Adrenal gland (tissue), 12 donors: ENCODE data around the gene RAB5B. TPM values are rescaled to one million over a fixed set of nuclear protein-coding genes. Genes with fewer than 3 reads are reported as not detected.
A peak's percentile ranks its signal among the peaks of the same experiment; 100 is the strongest.

ENCODE experiments used
- DNase-seq, 7 donors: peaks; one replicate each; pipeline ENCODE4 v3.0.0-alpha.2; 2019 to 2020
- H3K27ac ChIP-seq, 5 donors: fragments of 200-600 bp; sonication (generic) in 4 of 5; 1 replicate in 3 of 5; 2 replicates in 2 of 5; pipeline versions ENCODE4 v1.5.1 to v1.8.0; 2016 to 2020; ENCODE audit warnings: mild to moderate bottlenecking in 1 of 5
- H3K27me3 ChIP-seq: fragments of 200-600 bp; 2 replicates; pipeline ENCODE4 v1.8.0; 2021
- H3K36me3 ChIP-seq, 2 donors: fragments of 200-600 bp; replicated peaks in 1 of 2; 1 replicate in 1 of 2; 2 replicates in 1 of 2; pipeline versions ENCODE4 v1.5.1 to v1.8.0; 2018 to 2022
- H3K4me1 ChIP-seq, 2 donors: fragments of 200-600 bp; replicated peaks in 1 of 2; 1 replicate in 1 of 2; 2 replicates in 1 of 2; pipeline versions ENCODE4 v1.5.1 to v1.8.0; 2018 to 2021
- H3K4me3 ChIP-seq, 4 donors: fragments of 200-600 bp; sonication (generic) in 3 of 4; one replicate each; pipeline ENCODE4 v1.5.1; 2016 to 2018
- H3K9me3 ChIP-seq, 3 donors: fragments of 200-600 bp; sonication (generic) in 1 of 3; replicated peaks in 1 of 3; 1 replicate in 2 of 3; 2 replicates in 1 of 3; pipeline versions ENCODE4 v1.5.1 to v1.8.0; 2016 to 2021
- POLR2A ChIP-seq, 2 donors: fragments of 450-650 bp; IDR thresholded peaks; one replicate each; pipeline ENCODE4 v1.6.1; 2017; ENCODE audit warnings: antibody characterized with exemption in 2 of 2, mild to moderate bottlenecking in 2 of 2, moderate library complexity in 1 of 2
- WGBS, 4 donors: extraction: QIAGEN DNeasy Blood & Tissue Kit in 2 of 4; methylation state at CpG; one replicate each; pipeline versions ENCODE4 v1.1.5 to v1.1.7; 2013 to 2017; 5-methylcytosine and 5-hydroxymethylcytosine counted together
- intact Hi-C, 2 donors: fragments of 100-400 bp; cut with DNase I; formaldehyde crosslinking; loops; one replicate each; pipeline versions ENCODE4 v1.14.1 to v1.15.0; 2022 to 2023
- polyA plus RNA-seq, 3 donors: library from polyadenylated mRNA; stranded (reverse); fragments of 200-250 nt in 2 of 3; fragments of 350-450 nt in 1 of 3; fragmentation: Illumina TruSeq in 1 of 3; extraction: RNeasy Lipid Tissue Mini Kit (QIAGEN cat#74804) in 1 of 3; gene quantifications; one replicate each; pipeline ENCODE4 v1.2.3, GENCODE V29; 2013 to 2014
- total RNA-seq, 9 donors: library from RNA; depleted of rRNA in 4 of 9; stranded (reverse); fragments of >200 nt in 4 of 9; fragments of 120-200 nt in 1 of 9; fragmentation: NEBNext Ultra II Directional in 1 of 9; extraction: Animal tissue kit (Norgen Biotek cat#: 25700) in 1 of 9; gene quantifications; one replicate each; pipeline versions ENCODE4 v1.1.0 to v1.2.4, GENCODE V29; 2013 to 2023
- TF ChIP-seq, protein P1 (sequence below), 6 experiments: fragments of 450-650 bp in 4 of 6; fragments of 200-600 bp in 2 of 6; sonication (generic) in 1 of 6; IDR thresholded peaks; 1 replicate in 5 of 6; 2 replicates in 1 of 6; pipeline versions ENCODE4 v1.5.1 to v1.8.0; 2016 to 2021; ENCODE audit warnings: antibody characterized with exemption in 6 of 6, mild to moderate bottlenecking in 2 of 6, moderate library complexity in 1 of 6
- donor health status: healthy with polysubstance abuse.
- donor health status: Bipolar disorder and iron deficiency.
- donor health status: DM: yes; HTN: yes; CAD: no.
- donor health status: DM: no; HTN: no; CAD: no.
- donor health status: DM: no; HTN: no; CAD: no.
- donor health status: DM: yes; HTN: yes; CAD: no.

The RAB5B gene
- total and polyA plus RNA-seq, 12 donors, result 34.4 to 137 (median 105) TPM

DNA sequence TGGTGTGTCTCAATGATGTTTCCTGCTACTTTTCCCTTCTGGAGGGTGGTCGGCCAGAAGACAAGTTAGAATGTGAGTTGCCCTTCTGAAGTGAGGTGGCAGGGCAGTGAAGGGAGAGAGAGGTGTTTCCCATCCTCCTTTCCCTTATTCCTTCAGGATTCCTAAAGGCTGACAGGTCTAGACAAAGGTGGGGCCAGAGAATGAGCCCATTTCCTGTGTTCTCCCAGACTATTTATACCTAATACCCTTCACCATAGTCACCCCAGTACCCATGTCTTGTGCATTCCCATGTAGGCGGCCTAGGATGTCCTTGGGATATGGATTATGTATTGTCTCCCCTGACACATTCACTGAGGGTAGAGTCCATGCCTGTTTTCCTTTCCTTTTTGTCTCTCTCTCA is 35.9 kb upstream of the RAB5B start:
- Histone ChIP-seq H3K4me3 (no peak overlapping the region), H3K27me3 (no peaks in the 10 kb centered on the region), H3K36me3 (peaks cover 0 to 18% of the 10 kb centered on the region in 2 donors), H3K9me3 (no peaks in the 10 kb centered on the region), H3K4me1 (peaks cover 7 to 22% of the 10 kb centered on the region in 2 donors), H3K27ac (no peak overlapping the region)
- 84 to 92% (median 89%) methylated on average over 2 of the region's 2 CpGs for WGBS, 4 donors
- TF ChIP-seq, protein P1, sequence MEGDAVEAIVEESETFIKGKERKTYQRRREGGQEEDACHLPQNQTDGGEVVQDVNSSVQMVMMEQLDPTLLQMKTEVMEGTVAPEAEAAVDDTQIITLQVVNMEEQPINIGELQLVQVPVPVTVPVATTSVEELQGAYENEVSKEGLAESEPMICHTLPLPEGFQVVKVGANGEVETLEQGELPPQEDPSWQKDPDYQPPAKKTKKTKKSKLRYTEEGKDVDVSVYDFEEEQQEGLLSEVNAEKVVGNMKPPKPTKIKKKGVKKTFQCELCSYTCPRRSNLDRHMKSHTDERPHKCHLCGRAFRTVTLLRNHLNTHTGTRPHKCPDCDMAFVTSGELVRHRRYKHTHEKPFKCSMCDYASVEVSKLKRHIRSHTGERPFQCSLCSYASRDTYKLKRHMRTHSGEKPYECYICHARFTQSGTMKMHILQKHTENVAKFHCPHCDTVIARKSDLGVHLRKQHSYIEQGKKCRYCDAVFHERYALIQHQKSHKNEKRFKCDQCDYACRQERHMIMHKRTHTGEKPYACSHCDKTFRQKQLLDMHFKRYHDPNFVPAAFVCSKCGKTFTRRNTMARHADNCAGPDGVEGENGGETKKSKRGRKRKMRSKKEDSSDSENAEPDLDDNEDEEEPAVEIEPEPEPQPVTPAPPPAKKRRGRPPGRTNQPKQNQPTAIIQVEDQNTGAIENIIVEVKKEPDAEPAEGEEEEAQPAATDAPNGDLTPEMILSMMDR (IDR thresholded peaks at IDR 0.05), result no peak
- TF ChIP-seq POLR2A (IDR thresholded peaks at IDR 0.05), result no peak
- no peak for DNase-seq
- intact Hi-C loops, result loop anchor here in 1 of 2 donors (5.0 kb wide), 1 partner anchor 201 kb away; no protein-coding TSS in a partner anchor

DNA sequence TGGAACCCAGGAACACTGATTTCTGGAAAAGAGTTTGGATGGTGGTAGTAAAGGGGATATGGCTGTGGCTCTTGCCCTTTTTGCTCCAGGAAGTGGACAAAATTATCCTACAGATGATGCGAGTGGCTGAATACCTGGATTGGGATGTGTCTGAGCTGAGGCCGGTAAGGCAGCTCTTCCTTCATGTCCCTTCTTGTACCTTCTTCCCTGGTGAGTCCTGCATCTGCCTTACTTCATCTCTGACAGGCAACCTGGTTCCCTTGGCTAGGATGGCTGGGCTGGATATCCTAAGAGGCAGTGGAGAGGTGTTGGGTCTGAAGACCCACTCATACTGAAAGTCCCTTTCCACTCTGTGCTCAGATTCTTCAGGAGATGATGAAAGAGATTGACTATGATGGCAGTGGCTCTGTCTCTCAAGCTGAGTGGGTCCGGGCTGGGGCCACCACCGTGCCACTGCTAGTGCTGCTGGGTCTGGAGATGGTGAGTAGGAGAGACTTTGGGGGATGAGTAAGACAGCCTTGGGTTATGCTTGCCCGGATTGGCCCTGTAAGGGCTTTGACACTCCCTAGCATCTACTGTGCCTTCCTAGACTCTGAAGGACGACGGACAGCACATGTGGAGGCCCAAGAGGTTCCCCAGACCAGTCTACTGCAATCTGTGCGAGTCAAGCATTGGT is 34.9 kb upstream of the RAB5B start:
- no peak overlapping the region for H3K4me3 ChIP-seq
- intact Hi-C loops, result loop anchor here in 1 of 2 donors (5.0 kb wide), 1 partner anchor 202 kb away; no protein-coding TSS in a partner anchor
- peaks cover 0 to 18% of the 10 kb centered on the region in 2 donors for H3K36me3 ChIP-seq
- peaks cover 0 to 15% of the 10 kb centered on the region in 2 donors for H3K4me1 ChIP-seq
- no peaks in the 10 kb centered on the region for H3K9me3 ChIP-seq
- no peak overlapping the region for H3K27ac ChIP-seq
- TF ChIP-seq, protein P1 (IDR thresholded peaks at IDR 0.05), result no peak
- no peak for TF ChIP-seq POLR2A (IDR thresholded peaks at IDR 0.05)
- no peaks in the 10 kb centered on the region for H3K27me3 ChIP-seq
- 84 to 91% (median 87%) methylated on average over 6 to 8 of the region's 8 CpGs for WGBS, 4 donors
- no peak for DNase-seq

- Histone ChIP-seq H3K9me3 (no peaks in the 10 kb centered on the region), H3K27ac (peak overlapping the region in 2 of 5 donors; percentile 45 to 46), H3K36me3 (peaks cover 0 to 18% of the 10 kb centered on the region in 2 donors), H3K27me3 (no peaks in the 10 kb centered on the region), H3K4me3 (no peak overlapping the region), H3K4me1 (peaks cover 0 to 12% of the 10 kb centered on the region in 2 donors)
- no peak for TF ChIP-seq POLR2A (IDR thresholded peaks at IDR 0.05)
- TF ChIP-seq, protein P1 (IDR thresholded peaks at IDR 0.05), result peak; percentile 79 to 90 (median 86)
- WGBS, 4 donors, result 9 to 18% (median 14%) methylated on average over 14 to 18 of the region's 18 CpGs
- peak; percentile 87 to 96 (median 89) for DNase-seq
- intact Hi-C loops, result loop anchor here (5.0 kb wide), 2 partner anchors 123 to 198 kb away; partner anchors contain the start of genes GDF11 (in 1 of the 2), ORMDL2 (in 1 of the 2) and SARNP (in 1 of the 2)
Measured at GRCh38 chr12:55940065-55940732, 33.7 kb upstream of the RAB5B start.

GRCh38 chr12:55942055-55942454 is 31.8 kb upstream of the RAB5B start:
- Histone ChIP-seq H3K27ac (no peak overlapping the region), H3K9me3 (no peaks in the 10 kb centered on the region), H3K4me3 (no peak overlapping the region), H3K27me3 (no peaks in the 10 kb centered on the region), H3K4me1 (peaks cover 0 to 10% of the 10 kb centered on the region in 2 donors), H3K36me3 (peaks cover 0 to 18% of the 10 kb centered on the region in 2 donors)
- DNase-seq, result no peak
- intact Hi-C loops, result loop anchor here (5.0 kb wide), 2 partner anchors 125 to 200 kb away; partner anchors contain the start of genes GDF11 (in 1 of the 2), ORMDL2 (in 1 of the 2) and SARNP (in 1 of the 2)
- TF ChIP-seq, protein P1 (IDR thresholded peaks at IDR 0.05), result no peak
- no peak for TF ChIP-seq POLR2A (IDR thresholded peaks at IDR 0.05)
- 81 to 89% (median 87%) methylated on average over 4 of the region's 4 CpGs for WGBS, 4 donors
